Mesenchymal stem cell (in vitro differentiated cells and primary cell): ENCODE data around the gene TCP11.
A peak's percentile ranks its signal among the peaks of the same experiment; 100 is the strongest.

Experiments used
- DNase-seq: peaks from one replicate; pipeline ENCODE4 v3.0.0-alpha.2; 2013
- H2AFZ ChIP-seq: one replicate; pipeline ENCODE4 v1.6.1; 2013; ENCODE audit warnings: low read depth, mild to moderate bottlenecking, control low read depth, inconsistent platforms, low read length, moderate library complexity
- H2AK5ac ChIP-seq: 2 replicates; pipeline ENCODE4 v1.6.1; 2013; ENCODE audit warnings: low read length, moderate library complexity, mild to moderate bottlenecking, inconsistent platforms; ENCODE audit not compliant: severe bottlenecking
- H2BK120ac ChIP-seq: one replicate; pipeline ENCODE4 v1.6.1; 2013; ENCODE audit warnings: low read depth, mild to moderate bottlenecking, inconsistent platforms, low read length, moderate library complexity
- H2BK12ac ChIP-seq, 2 experiments: one replicate each; pipeline ENCODE4 v1.6.1; 2013; ENCODE audit warnings: inconsistent platforms in 2 of 2, low read length in 2 of 2, mild to moderate bottlenecking in 2 of 2, moderate library complexity in 2 of 2, control low read depth in 1 of 2
- H2BK15ac ChIP-seq: one replicate; pipeline ENCODE4 v1.6.1; 2013; ENCODE audit warnings: mild to moderate bottlenecking, low read depth, inconsistent platforms; ENCODE audit not compliant: poor library complexity, severe bottlenecking
- H2BK5ac ChIP-seq: 2 replicates; pipeline ENCODE4 v1.6.1; 2013; ENCODE audit warnings: low read depth, mild to moderate bottlenecking, low read length, control low read depth, inconsistent platforms; ENCODE audit not compliant: poor library complexity, severe bottlenecking
- H3K14ac ChIP-seq, 2 experiments: one replicate each; pipeline ENCODE4 v1.6.1; 2013; ENCODE audit warnings: inconsistent platforms in 2 of 2, low read length in 2 of 2, control low read depth in 1 of 2, mild to moderate bottlenecking in 1 of 2, moderate library complexity in 1 of 2
- H3K18ac ChIP-seq, 2 experiments: one replicate each; pipeline ENCODE4 v1.6.1; 2013; ENCODE audit warnings: inconsistent platforms in 2 of 2, low read length in 2 of 2, control low read depth in 1 of 2, low read depth in 1 of 2, mild to moderate bottlenecking in 1 of 2
- H3K23ac ChIP-seq, 2 experiments: one replicate each; pipeline ENCODE4 v1.6.1; 2013; ENCODE audit warnings: inconsistent platforms in 2 of 2, low read length in 2 of 2, mild to moderate bottlenecking in 2 of 2, moderate library complexity in 2 of 2, control low read depth in 1 of 2
- H3K27ac ChIP-seq: 2 replicates; pipeline ENCODE4 v1.5.1; 2013; ENCODE audit warnings: mild to moderate bottlenecking, moderate library complexity, low read length, control low read depth, inconsistent platforms; ENCODE audit not compliant: poor library complexity, severe bottlenecking
- H3K27me3 ChIP-seq, 2 experiments: 2 replicates each; pipeline versions ENCODE4 v1.6.1 to v1.7.0; 2013; ENCODE audit warnings: low read length in 2 of 2, mild to moderate bottlenecking in 2 of 2, moderate library complexity in 2 of 2, control low read depth in 1 of 2, inconsistent platforms in 1 of 2; ENCODE audit not compliant: control insufficient read depth in 1 of 2, insufficient read depth in 1 of 2
- H3K36me3 ChIP-seq, 2 experiments: 2 replicates each; pipeline versions ENCODE4 v1.6.1 to v1.7.0; 2013; ENCODE audit warnings: low read length in 2 of 2, control low read depth in 1 of 2, inconsistent platforms in 1 of 2, low read depth in 1 of 2, mild to moderate bottlenecking in 1 of 2; ENCODE audit not compliant: insufficient read depth in 2 of 2, control insufficient read depth in 1 of 2
- H3K4ac ChIP-seq, 2 experiments: one replicate each; pipeline ENCODE4 v1.6.1; 2013; ENCODE audit warnings: inconsistent platforms in 2 of 2, low read length in 2 of 2, mild to moderate bottlenecking in 2 of 2, moderate library complexity in 2 of 2, control low read depth in 1 of 2, low read depth in 1 of 2
- H3K4me1 ChIP-seq: 2 replicates; pipeline ENCODE4 v1.6.1; 2013; ENCODE audit warnings: low read depth, low read length, control low read depth; ENCODE audit not compliant: control insufficient read depth, insufficient read depth
- H3K4me2 ChIP-seq: 2 replicates; pipeline ENCODE4 v1.6.1; 2013; ENCODE audit warnings: low read length, mild to moderate bottlenecking, inconsistent platforms; ENCODE audit not compliant: poor library complexity, severe bottlenecking
- H3K4me3 ChIP-seq, 2 experiments: 2 replicates each; pipeline versions ENCODE4 v1.5.1 to v1.7.0; 2013; ENCODE audit warnings: low read length in 2 of 2, mild to moderate bottlenecking in 2 of 2, control low read depth in 1 of 2, low read depth in 1 of 2; ENCODE audit not compliant: insufficient read depth in 1 of 2
- H3K79me1 ChIP-seq: replicated peaks from 2 replicates; pipeline ENCODE4 v1.6.1; 2013; ENCODE audit warnings: mild to moderate bottlenecking, control low read depth, low read length, inconsistent platforms; ENCODE audit not compliant: poor library complexity, severe bottlenecking
- H3K9ac ChIP-seq: 2 replicates; pipeline ENCODE4 v1.7.0; 2013; ENCODE audit warnings: mild to moderate bottlenecking, low read length, moderate library complexity
- H3K9me3 ChIP-seq: 2 replicates; pipeline ENCODE4 v1.7.0; 2013; ENCODE audit warnings: mild to moderate bottlenecking, low read length; ENCODE audit not compliant: control insufficient read depth
- H4K8ac ChIP-seq: one replicate; pipeline ENCODE4 v1.6.1; 2013; ENCODE audit warnings: inconsistent platforms, mild to moderate bottlenecking, low read length, moderate library complexity
- H4K91ac ChIP-seq: one replicate; pipeline ENCODE4 v1.6.1; 2013; ENCODE audit warnings: mild to moderate bottlenecking, low read length, inconsistent platforms
- WGBS: methylation state at CpG from one replicate; pipeline ENCODE4 v1.1.7; 2013; ENCODE audit warnings: mixed read lengths; 5-methylcytosine and 5-hydroxymethylcytosine counted together

TCP11 gene

GRCh38 chr6:35185971-35186370, 44.8 kb upstream of the TCP11 start:
- no peaks in the 10 kb centered on the region for H3K36me3 ChIP-seq
- H3K4ac ChIP-seq = no peak overlapping the region
- no peak overlapping the region for H3K14ac ChIP-seq
- H3K9me3 ChIP-seq = no peaks in the 10 kb centered on the region
- no peak overlapping the region for H2BK5ac ChIP-seq
- no peaks in the 10 kb centered on the region for H3K27me3 ChIP-seq
- H3K18ac ChIP-seq = peak overlapping the region in 1 of 2 experiments; percentile 37
- peak overlapping the region in 1 of 2 experiments; percentile 37 for H2BK12ac ChIP-seq
- WGBS = no CpG with 5 or more reads among the region's 1 CpG
- H3K4me2 ChIP-seq = no peak overlapping the region
- H3K4me1 ChIP-seq = peaks cover 19% of the 10 kb centered on the region
- no peak overlapping the region for H3K9ac ChIP-seq
- H3K4me3 ChIP-seq = no peak overlapping the region
- H3K23ac ChIP-seq = no peak overlapping the region
- H2BK120ac ChIP-seq = no peak overlapping the region
- no peak overlapping the region for H3K27ac ChIP-seq
- H2AFZ ChIP-seq = no peak overlapping the region
- no peak overlapping the region for H4K8ac ChIP-seq
- H4K91ac ChIP-seq = no peak overlapping the region
- DNase-seq = no peak
- H2BK15ac ChIP-seq = no peak overlapping the region
- H2AK5ac ChIP-seq = no peak overlapping the region
- H3K79me1 ChIP-seq = no peaks in the 10 kb centered on the region

- no peak overlapping the region for H3K23ac ChIP-seq
- no peak overlapping the region for H3K14ac ChIP-seq
- H3K9ac ChIP-seq = no peak overlapping the region
- H3K9me3 ChIP-seq = no peaks in the 10 kb centered on the region
- no peak overlapping the region for H4K8ac ChIP-seq
- peaks cover 19% of the 10 kb centered on the region for H3K4me1 ChIP-seq
- peak; percentile 55 for DNase-seq
- no peaks in the 10 kb centered on the region for H3K79me1 ChIP-seq
- H2BK12ac ChIP-seq = no peak overlapping the region
- H2BK15ac ChIP-seq = no peak overlapping the region
- H3K27me3 ChIP-seq = no peaks in the 10 kb centered on the region
- H3K4ac ChIP-seq = no peak overlapping the region
- H3K36me3 ChIP-seq = no peaks in the 10 kb centered on the region
- H2AK5ac ChIP-seq = no peak overlapping the region
- WGBS = 4% methylated on average over 3 of the region's 6 CpGs
- no peak overlapping the region for H4K91ac ChIP-seq
- no peak overlapping the region for H3K4me3 ChIP-seq
- H2AFZ ChIP-seq = no peak overlapping the region
- H3K27ac ChIP-seq = no peak overlapping the region
- H2BK5ac ChIP-seq = no peak overlapping the region
- H3K4me2 ChIP-seq = no peak overlapping the region
- no peak overlapping the region for H2BK120ac ChIP-seq
- H3K18ac ChIP-seq = peak overlapping the region in 1 of 2 experiments; percentile 79
Measured at GRCh38 chr6:35185302-35185681, 44.2 kb upstream of the TCP11 start.

GRCh38 chr6:35184580-35185301, 43.6 kb upstream of the TCP11 start:
- Histone ChIP-seq H3K14ac (no peak overlapping the region), H2BK15ac (no peak overlapping the region), H3K9me3 (no peaks in the 10 kb centered on the region), H3K9ac (no peak overlapping the region), H2AFZ (no peak overlapping the region), H4K8ac (no peak overlapping the region), H2BK5ac (no peak overlapping the region), H2BK12ac (peak overlapping the region; percentile 28 to 75), H3K27me3 (no peaks in the 10 kb centered on the region), H3K23ac (no peak overlapping the region), H3K4ac (no peak overlapping the region), H3K36me3 (no peaks in the 10 kb centered on the region), H3K27ac (no peak overlapping the region), H3K79me1 (no peaks in the 10 kb centered on the region), H3K4me3 (no peak overlapping the region), H3K4me1 (peaks cover 19% of the 10 kb centered on the region), H4K91ac (no peak overlapping the region), H2BK120ac (peak overlapping the region; percentile 49), H3K18ac (peak overlapping the region; percentile 14 to 57), H2AK5ac (no peak overlapping the region), H3K4me2 (no peak overlapping the region)
- DNase-seq = no peak
- 67% methylated on average over 6 of the region's 9 CpGs for WGBS

GRCh38 chr6:35183935-35184334, 42.8 kb upstream of the TCP11 start:
- Histone ChIP-seq H3K23ac (no peak overlapping the region), H2AFZ (no peak overlapping the region), H3K27me3 (no peaks in the 10 kb centered on the region), H2BK5ac (no peak overlapping the region), H4K91ac (no peak overlapping the region), H2BK120ac (no peak overlapping the region), H3K4ac (no peak overlapping the region), H2AK5ac (no peak overlapping the region), H3K4me1 (peaks cover 19% of the 10 kb centered on the region), H3K18ac (no peak overlapping the region), H2BK12ac (no peak overlapping the region), H3K36me3 (no peaks in the 10 kb centered on the region), H3K27ac (no peak overlapping the region), H2BK15ac (no peak overlapping the region), H3K4me3 (no peak overlapping the region), H4K8ac (no peak overlapping the region), H3K9me3 (no peaks in the 10 kb centered on the region), H3K9ac (no peak overlapping the region), H3K4me2 (no peak overlapping the region), H3K79me1 (no peaks in the 10 kb centered on the region), H3K14ac (no peak overlapping the region)
- WGBS = 93% methylated on average over 2 of the region's 2 CpGs
- DNase-seq = no peak
